ENCODE measurements around the gene RUNDC3A. TPM values are rescaled to one million over a fixed set of nuclear protein-coding genes. Genes with fewer than 3 reads are reported as not detected.

The RUNDC3A gene
- total and polyA plus RNA-seq, 12 donors, result 1.6 to 133 (median 11.9) TPM

GRCh38 chr17:44262654-44263225 lies 45.7 kb upstream of the RUNDC3A start:
- H3K27me3 ChIP-seq, result no peaks in the 10 kb centered on the region
- intact Hi-C loops (cut with DNase I), result no loop called here
- no peak overlapping the region for H3K4me3 ChIP-seq
- H3K27ac ChIP-seq, result no peak overlapping the region
- 68 to 83% (median 81%) methylated on average over 5 to 11 of the region's 11 CpGs for WGBS, 4 donors
- H3K4me1 ChIP-seq (replicated peaks in 1 of 2), result no peaks in the 10 kb centered on the region
- TF ChIP-seq POLR2A (IDR thresholded peaks at IDR 0.05) (no peak), CTCF (IDR thresholded peaks at IDR 0.05) (no peak)
- no peaks in the 10 kb centered on the region for H3K9me3 ChIP-seq (replicated peaks in 1 of 3)
- no peak for DNase-seq
- H3K36me3 ChIP-seq (replicated peaks in 1 of 2), result no peaks in the 10 kb centered on the region

- no peaks in the 10 kb centered on the region for H3K36me3 ChIP-seq (replicated peaks in 1 of 2)
- WGBS, 4 donors, result 80 to 94% (median 92%) methylated on average over 7 of the region's 7 CpGs
- H3K27ac ChIP-seq, result no peak overlapping the region
- H3K4me1 ChIP-seq (replicated peaks in 1 of 2), result no peaks in the 10 kb centered on the region
- no peak for DNase-seq
- TF ChIP-seq POLR2A (IDR thresholded peaks at IDR 0.05), result no peak
- TF ChIP-seq CTCF (IDR thresholded peaks at IDR 0.05), result no peak
- intact Hi-C loops (cut with DNase I), result no loop called here
- no peaks in the 10 kb centered on the region for H3K9me3 ChIP-seq (replicated peaks in 1 of 3)
- no peak overlapping the region for H3K4me3 ChIP-seq
- H3K27me3 ChIP-seq, result no peaks in the 10 kb centered on the region
Observed at GRCh38 chr17:44263345-44263902, 45.0 kb upstream of the RUNDC3A start.

- Histone ChIP-seq H3K27me3 (no peaks in the 10 kb centered on the region), H3K27ac (no peak overlapping the region), H3K36me3 (replicated peaks in 1 of 2) (no peaks in the 10 kb centered on the region), H3K4me1 (replicated peaks in 1 of 2) (no peaks in the 10 kb centered on the region), H3K9me3 (replicated peaks in 1 of 3) (no peaks in the 10 kb centered on the region), H3K4me3 (no peak overlapping the region)
- peak in 5 of 7 donors; percentile 24 to 64 (median 46) for DNase-seq
- TF ChIP-seq CTCF (IDR thresholded peaks at IDR 0.05) (peak in 1 of 6 experiments; percentile 20), POLR2A (IDR thresholded peaks at IDR 0.05) (no peak)
- WGBS, 4 donors, result 45 to 59% (median 55%) methylated on average over 6 to 9 of the region's 9 CpGs
- intact Hi-C loops (cut with DNase I), result no loop called here
Observed at GRCh38 chr17:44266402-44267164, 41.8 kb upstream of the RUNDC3A start.

- Histone ChIP-seq H3K27me3 (no peaks in the 10 kb centered on the region), H3K27ac (no peak overlapping the region), H3K36me3 (replicated peaks in 1 of 2) (no peaks in the 10 kb centered on the region), H3K4me3 (no peak overlapping the region), H3K4me1 (replicated peaks in 1 of 2) (no peaks in the 10 kb centered on the region), H3K9me3 (replicated peaks in 1 of 3) (no peaks in the 10 kb centered on the region)
- intact Hi-C loops (cut with DNase I), result no loop called here
- no peak for DNase-seq
- TF ChIP-seq CTCF (IDR thresholded peaks at IDR 0.05) (no peak), POLR2A (IDR thresholded peaks at IDR 0.05) (no peak)
- 88 to 93% (median 90%) methylated on average over 5 of the region's 5 CpGs for WGBS, 4 donors
Observed at GRCh38 chr17:44267165-44267455, 41.3 kb upstream of the RUNDC3A start.
